ENCODE results near the gene TP53I11.

DNA sequence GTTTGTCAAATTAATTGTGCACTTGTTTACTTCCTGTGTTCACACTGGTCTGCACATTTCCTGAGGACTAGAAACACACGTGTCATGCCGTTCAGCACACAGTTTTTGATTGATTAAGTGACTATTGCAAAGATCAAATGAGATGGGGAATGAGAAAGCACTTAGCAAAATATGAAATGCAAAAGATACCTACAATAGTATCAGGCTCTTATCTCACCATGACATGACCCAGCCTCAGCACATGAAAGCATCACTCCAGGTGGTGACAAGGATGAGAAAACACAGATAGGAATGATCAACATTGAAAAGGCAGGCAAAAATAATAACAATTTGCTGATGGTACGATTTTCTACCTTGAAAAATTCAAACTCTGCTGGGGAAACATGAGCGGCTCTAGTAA, 42.1 kb upstream of the TP53I11 start:
- no peak for TF ChIP-seq POLR2A (IDR thresholded peaks at IDR 0.05)
- TF ChIP-seq, protein P1, sequence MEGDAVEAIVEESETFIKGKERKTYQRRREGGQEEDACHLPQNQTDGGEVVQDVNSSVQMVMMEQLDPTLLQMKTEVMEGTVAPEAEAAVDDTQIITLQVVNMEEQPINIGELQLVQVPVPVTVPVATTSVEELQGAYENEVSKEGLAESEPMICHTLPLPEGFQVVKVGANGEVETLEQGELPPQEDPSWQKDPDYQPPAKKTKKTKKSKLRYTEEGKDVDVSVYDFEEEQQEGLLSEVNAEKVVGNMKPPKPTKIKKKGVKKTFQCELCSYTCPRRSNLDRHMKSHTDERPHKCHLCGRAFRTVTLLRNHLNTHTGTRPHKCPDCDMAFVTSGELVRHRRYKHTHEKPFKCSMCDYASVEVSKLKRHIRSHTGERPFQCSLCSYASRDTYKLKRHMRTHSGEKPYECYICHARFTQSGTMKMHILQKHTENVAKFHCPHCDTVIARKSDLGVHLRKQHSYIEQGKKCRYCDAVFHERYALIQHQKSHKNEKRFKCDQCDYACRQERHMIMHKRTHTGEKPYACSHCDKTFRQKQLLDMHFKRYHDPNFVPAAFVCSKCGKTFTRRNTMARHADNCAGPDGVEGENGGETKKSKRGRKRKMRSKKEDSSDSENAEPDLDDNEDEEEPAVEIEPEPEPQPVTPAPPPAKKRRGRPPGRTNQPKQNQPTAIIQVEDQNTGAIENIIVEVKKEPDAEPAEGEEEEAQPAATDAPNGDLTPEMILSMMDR (IDR thresholded peaks at IDR 0.05) = no peak

Measured in lower leg skin (tissue), 3 donors.